ENCODE results near the gene MACROD1.

GRCh38 chr11:64151337-64151736 is 14.6 kb downstream of the MACROD1 start:
- TF ChIP-seq EZH2phosphoT487 (IDR thresholded peaks at IDR 0.05; ENCODE audit: low read depth, severe bottlenecking, unreplicated experiment): no peak
- TF ChIP-seq CTCF (IDR thresholded peaks at IDR 0.05; ENCODE audit: poor library complexity): no peak
- no peak for TF ChIP-seq EZH2 (IDR thresholded peaks at IDR 0.05; ENCODE audit: borderline replicate concordance)

All from hepatocyte (in vitro differentiated cells).